Amniotic stem cell (primary cell): ENCODE measurements around the gene CRIP2.

Experiments
- DNase-seq: peaks from one replicate; lab custom pipeline; 2025; lab: John Stamatoyannopoulos, UW

The CRIP2 gene

GRCh38 chr14:105464501-105464900, 10.1 kb upstream of the CRIP2 start:
- no peak for DNase-seq

GRCh38 chr14:105465209-105466031, 9.2 kb upstream of the CRIP2 start:
- DNase-seq = no peak

GRCh38 chr14:105466531-105467248, 7.9 kb upstream of the CRIP2 start:
- no peak for DNase-seq

GRCh38 chr14:105467249-105467941, 7.2 kb upstream of the CRIP2 start:
- DNase-seq = no peak

- no peak for DNase-seq
These were observed 6.6 kb upstream of the CRIP2 start for GRCh38 chr14:105467942-105468471.

GRCh38 chr14:105468621-105469241, 5.9 kb upstream of the CRIP2 start:
- DNase-seq = no peak

- DNase-seq = no peak
These were observed 4.9 kb upstream of the CRIP2 start for GRCh38 chr14:105469456-105470349.

- DNase-seq = no peak
These were observed 4.0 kb upstream of the CRIP2 start for GRCh38 chr14:105470350-105471296.

GRCh38 chr14:105471297-105471821, 3.3 kb upstream of the CRIP2 start:
- DNase-seq = no peak

- no peak for DNase-seq
These were observed 2.7 kb upstream of the CRIP2 start for GRCh38 chr14:105471823-105472485.

GRCh38 chr14:105472486-105472991, 2.1 kb upstream of the CRIP2 start:
- no peak for DNase-seq

- no peak for DNase-seq
These were observed 1.5 kb upstream of the CRIP2 start for GRCh38 chr14:105473033-105473676.

- DNase-seq = peak; percentile 46
These were observed 741 bp upstream of the CRIP2 start for GRCh38 chr14:105473677-105474482.

GRCh38 chr14:105475269-105476096, 862 bp downstream of the CRIP2 start:
- no peak for DNase-seq

- DNase-seq = no peak
These were observed 1.6 kb downstream of the CRIP2 start for GRCh38 chr14:105476097-105476830.
